Measurements from ENCODE around the gene CBR4.
"Not testable (repeated sequence)": the region's sequence is repeated elsewhere in the genome, so short reads cannot be mapped to it uniquely, and the experiment has no call there.

The CBR4 gene

DNA sequence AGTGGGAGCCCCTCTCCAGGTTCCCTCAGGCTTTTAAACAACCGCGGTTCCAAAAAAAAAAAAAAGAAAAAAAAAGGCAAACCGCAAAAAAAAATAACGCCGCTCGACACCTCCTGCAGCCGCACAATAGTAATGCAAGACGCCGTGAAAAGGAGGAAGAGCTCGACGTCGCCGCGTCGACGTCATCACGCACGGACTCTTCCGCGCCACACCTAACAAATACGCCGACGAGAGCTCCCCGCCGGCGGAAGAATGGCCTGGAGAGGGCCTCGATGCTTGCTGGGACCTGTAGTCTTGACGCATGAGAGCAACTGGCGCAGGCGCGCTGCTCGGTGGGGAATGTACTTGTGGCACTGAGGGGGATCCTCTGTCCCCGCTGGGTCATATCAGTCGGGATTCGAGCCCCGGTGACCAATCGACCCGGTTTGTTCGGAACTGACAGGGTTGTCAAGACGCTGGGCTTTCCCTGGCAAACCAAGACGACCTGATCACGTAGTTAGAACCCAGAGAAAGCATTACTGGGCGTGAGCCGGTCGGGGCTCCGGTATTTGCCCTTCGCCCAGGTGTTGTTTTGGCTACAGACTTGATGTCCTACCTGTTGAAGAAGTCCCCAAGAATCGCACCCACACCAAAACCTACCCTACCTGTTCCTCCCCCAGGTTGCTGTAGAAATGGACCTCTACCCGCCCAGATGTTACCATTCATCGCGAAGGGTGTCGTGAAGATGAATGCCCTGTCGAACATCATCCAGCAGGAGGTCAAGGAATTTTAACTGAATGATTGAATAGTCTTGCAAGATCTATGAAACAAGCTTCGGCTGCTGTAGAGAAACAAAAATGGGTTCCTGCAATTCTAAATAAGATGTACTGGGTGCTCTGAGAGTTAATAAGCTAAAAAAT lies at the start of gene CBR4:
TSS of gene CBR4 (minus strand) at position 131 of the 899 bp plus-strand sequence. CDS start 166 bp downstream, outside the sequence.
- peak; percentile 97 for DNase-seq

DNA sequence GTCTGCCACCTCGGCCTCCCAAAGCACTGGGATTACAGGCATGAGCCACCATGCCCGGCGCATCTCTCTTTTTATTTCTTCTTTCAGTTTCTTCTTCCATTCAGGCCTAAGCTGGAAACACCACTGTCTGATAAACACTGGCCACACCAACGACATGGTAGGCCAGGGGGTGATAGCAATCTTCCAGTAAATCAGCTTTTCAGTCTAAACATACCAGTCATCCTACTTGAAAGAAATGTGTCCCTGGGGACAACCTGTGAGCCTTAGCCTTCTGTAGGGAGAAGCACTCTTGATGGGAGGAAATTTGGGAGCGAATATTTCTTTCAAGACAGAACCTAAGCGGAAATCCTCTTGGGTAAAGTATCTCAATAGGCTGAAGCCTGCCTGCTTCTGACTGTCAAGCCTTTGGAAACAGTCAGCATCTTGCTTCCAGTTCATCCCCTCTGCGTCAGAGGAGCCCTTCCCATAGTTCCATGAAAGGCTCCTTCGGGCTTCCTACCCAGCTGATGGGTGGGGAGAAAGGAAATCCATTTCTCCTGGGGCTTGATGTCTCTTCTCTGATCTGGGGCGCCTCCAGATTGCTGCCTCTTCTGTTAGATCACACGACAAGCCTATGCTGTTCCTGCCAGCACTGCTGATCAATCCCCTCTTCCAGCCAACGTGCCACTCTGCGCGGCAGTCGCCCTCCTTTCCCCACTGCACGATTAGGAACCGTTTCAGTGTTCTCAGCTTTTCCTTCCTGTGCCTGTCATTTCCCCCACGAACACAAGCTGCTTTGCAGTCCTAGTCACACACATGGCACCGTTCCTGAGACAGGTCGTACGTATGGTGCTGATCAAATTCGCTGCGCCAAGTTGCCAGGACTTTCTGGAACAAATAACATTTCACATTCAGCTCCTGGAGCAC lies 49.5 kb upstream of the CBR4 start:
- DNase-seq, result no peak

DNA sequence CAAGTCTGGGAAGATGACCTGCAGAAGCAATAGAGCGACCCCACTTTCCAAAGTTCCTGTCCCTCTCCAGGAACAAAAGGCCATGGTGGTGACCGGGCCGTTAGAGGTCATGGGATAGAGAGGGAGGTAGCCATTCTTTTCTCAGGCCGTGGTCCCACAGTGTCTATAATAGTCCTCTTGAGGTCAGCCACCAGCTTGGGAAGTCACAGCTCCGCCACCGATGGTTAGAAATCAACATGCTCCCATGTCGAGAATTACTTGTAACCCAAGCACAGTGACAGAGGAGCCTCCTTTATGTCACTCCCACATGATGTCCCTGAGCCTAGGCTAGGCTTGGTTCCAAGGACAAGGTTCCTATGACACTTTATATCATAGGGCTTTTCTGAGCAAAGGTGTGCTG lies 48.3 kb upstream of the CBR4 start:
- no peak for DNase-seq

DNA sequence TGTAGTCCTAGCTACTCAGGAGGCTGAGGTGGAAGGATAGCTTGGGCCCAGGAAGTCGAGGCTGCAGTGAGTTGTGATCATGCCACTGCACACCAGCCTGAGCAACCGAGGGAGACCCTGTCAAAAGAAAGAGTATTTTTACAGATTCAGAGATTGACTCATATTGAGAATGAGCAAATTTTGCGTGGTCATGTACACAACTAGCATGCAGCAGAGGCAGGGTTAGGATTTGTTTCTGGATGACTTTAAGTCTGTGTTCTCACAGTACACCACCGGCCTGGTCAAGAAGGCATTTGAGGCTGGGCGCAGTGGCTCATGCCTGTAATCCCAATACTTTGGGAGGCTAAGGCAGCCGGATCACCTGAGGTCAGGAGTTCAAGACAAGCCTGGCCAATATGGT lies 44.8 kb upstream of the CBR4 start:
- DNase-seq, result no peak

DNA sequence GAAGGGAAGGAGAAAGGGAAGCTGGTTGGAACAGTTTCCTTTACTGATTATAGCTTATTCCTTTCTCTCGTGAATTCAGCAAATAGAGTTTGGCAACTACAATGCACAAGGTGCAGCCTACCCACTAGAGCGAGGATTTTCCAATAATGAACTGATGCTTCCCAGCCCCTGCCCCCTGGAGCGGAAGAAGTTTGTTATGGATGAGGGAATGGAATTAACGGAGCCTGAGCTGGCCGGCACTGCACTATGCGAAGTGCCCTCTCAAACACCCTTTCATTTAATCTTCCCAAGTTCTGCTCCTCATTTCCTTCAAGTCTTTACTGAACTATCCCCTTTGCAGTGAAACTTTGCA lies 42.5 kb upstream of the CBR4 start:
- DNase-seq, result no peak

DNA sequence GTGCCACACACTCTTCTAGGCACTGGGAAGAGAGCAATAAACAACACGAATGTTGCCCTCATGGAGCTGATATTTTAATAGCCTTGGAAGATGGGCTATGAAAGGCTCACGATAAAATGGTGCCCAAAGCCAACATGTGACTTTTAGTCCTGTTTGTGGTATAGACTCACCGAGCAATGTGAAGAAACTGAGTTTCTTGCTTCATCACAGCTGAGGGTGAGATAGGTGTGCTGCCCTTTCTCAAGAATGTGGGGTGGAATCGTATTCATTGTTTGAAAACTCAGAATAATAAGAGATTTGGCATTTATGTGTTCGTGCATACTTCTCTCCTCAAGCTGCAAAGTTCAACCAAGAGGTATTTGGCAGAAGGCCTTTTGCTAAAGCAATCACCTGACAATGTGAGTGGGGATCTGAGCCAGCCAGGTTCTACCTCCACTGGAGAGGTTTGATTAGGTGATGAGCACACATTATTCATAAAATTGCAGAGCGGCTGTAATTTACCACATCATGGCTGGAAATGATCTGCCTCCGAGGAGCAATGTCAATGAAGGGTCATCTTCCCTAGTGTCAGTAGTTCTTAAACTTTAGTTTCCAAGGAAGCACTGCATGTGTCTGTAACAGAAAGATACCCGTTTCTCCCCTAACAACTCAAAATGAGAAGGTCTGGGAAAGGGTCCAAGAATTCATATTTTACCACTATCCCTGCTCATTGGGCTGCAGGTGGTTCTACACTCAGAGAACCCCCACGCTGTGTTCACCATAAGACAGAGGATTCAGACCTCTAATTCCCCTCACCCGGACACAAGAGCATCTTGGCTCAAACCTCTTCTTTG lies 41.9 kb upstream of the CBR4 start:
- DNase-seq, result no peak

DNA sequence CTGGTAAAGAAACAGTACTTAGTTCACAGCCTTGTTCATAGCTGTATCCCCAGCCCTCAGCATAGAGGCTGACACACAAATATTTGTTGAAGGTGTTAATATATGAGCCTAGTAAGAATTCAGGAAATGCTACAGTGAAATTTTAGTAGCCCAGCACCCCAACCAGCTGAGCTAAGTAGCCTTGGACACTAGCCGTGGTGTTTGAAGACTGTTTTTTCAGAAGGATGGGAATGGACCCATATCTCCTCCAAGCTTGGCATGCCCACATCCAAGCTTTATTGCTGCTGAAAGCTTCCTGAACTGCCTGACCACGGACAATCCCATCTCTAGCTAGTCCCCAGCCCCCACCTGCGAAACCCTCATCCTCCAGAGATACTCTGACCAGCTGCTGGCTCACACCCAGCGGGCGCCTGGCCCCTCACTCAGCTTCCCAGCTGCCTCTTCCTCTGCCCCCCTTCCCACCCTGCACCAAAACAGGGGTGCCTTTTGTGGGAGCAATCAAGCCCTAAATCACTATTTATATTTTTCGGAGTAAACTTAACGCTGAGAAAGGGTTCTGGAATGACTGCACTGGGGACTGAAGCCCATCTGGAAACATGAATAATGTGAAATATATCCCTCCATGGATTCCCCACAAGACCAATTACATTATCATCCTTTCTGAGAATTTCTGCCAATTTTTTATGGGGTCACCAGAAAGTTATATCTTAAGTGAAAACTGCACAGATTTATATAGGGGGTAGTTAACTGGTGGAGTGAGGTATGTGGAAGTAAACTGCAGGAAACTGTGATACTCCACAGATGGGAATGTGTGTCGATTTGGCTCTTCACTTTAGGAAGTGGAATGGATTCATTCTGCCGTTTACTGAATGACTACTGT lies 41.1 kb upstream of the CBR4 start:
- no peak for DNase-seq

DNA sequence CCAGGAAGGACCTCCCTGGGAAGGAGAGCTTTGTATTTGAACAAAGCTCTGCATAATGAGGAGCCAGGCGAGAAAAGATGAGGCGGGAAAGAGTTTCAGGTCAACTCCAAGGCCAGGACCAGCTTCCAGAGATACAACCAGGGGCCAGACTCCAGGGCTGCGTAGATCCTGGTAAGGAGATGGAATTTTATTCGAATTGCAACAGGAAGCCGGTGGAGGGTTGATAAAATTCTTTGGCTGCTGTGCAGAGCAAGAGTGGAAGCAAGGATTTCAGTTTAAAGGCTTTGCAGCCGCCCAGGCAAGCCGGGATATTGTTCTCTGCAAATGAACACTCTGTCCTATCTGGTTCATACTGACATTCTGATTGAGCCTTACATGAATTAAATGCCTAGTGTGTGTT lies 40.2 kb upstream of the CBR4 start:
- no peak for DNase-seq

DNA sequence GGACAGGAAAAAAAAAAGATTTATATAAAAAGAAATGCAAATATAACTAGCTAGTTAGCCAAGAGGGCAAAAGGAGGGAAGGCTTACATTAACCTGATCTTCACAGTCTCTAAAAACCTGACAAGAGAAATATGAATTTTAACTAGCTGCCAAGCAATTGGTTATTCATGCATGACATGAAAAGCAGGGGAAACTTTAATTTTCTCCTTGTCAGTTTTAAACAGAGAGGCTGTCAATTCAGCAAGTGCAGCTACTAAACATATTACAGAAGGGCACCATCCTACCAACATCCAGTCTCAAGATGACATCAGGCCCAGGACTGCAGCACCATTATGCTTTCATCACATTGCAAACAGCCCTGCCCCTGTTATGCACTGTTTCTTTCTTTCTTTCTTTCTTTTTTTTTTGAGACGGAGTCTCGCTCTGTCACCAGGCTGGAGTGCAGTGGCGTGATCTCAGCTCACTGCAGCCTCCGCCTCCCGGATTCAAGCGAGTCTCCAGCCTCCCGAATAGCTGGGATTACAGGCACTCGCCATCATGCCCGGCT lies 38.9 kb upstream of the CBR4 start:
- no peak for DNase-seq

DNA sequence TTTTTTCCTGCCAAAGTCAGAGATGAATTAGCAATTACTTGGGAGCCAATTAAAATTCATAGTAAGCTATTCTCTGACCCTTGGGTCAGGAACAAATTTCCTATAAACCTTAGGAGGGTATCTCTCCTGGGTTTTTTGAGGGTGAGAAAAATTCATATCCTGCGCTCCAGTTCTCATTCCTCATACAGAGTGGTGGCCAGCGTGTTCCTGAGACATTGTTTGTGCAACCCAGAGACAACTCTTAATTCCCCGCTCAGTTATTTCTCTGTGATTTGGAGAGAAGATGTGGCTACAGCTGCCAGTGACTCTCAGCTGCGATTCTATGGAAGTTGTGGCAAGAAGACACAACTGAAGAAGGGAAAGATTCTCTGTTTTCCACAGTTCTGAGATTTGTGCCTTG lies 37.9 kb upstream of the CBR4 start:
- DNase-seq, result no peak

DNA sequence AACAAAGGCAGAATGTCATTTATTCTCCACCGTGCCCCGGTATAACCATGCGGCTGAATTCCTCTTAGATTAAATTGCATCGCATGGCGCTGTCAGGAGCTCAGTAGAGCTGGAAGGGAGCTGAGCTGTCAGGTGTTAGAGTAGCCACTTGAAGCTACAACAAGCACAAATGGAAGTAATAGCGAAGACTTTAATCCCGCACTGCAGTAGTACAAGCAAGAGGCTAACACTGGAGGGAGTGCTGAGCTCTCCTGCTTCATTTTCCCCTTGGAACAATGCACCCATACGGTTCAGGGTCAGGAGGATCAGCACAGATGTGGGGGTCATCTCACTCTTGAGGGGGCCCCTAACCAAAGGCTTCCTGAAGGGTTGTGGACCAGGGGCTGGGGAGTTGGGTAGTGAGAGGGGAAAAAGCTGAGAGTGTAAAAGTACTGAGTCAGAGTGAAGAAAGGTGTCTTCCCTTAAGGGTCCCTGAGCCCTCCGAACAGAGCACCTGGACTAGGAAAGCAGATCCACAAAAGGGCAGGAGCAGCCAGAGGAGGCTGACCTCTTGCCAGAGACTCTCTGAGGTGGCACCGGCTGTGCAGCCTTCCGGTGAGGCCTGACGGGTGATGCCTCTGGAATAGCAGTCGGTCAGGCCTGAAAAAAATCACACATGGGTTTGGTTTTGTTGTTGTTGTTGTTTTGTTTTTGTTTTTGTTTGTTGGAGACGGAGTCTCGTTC lies 36.0 kb upstream of the CBR4 start:
- no peak for DNase-seq

DNA sequence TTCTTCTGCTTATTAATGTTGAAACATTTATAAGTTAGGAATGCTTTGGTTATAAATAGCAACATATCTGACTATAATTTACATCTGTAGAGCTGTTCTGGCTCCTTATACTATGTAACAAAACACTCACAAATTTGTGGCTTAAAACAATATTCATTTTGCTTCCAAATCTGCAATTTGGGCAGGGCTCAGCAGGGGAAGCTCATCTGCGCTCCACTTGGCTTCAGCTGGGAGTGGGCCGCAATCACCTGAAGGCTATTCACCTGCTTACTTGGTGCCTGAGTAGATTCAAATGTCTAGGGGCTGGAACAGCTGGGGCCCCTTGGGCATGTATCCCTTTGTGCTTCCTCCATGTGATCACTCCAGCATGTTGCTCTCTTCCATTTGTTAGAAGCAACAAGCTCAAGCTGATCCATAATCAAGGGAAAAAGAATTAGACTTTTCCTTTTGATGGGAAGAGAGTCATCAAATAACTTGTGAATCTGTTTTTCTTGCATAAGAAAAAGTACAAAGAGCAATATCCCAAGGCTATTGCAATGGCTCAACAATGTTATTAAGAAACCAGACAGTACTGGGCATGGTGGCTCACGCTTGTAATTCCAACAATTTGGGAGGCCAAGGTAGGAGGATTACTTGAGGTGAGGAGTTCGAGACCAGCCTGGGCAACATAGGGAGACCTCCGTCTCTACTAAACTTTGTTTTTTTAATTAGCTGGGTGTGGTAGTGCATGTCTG lies 34.8 kb upstream of the CBR4 start:
- DNase-seq, result no peak

DNA sequence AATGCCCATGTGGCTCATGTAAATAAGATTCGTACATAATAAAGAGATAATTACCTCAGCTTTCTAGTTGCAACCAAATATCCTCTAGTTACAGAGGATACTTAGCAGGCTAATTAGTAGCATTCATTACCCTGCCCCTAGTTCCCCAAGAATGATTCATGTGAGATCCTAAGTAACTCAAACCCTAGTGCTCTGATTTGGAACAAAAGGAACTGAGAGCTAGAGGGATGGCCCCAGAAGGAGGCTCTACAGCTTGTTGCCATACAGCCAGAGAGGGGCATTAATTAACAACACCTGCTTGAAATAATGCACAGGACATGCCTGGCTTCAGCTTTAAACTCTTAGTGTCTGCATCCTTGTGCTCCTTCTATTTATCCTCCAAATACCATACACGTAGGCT lies 32.6 kb upstream of the CBR4 start:
- DNase-seq, result no peak

DNA sequence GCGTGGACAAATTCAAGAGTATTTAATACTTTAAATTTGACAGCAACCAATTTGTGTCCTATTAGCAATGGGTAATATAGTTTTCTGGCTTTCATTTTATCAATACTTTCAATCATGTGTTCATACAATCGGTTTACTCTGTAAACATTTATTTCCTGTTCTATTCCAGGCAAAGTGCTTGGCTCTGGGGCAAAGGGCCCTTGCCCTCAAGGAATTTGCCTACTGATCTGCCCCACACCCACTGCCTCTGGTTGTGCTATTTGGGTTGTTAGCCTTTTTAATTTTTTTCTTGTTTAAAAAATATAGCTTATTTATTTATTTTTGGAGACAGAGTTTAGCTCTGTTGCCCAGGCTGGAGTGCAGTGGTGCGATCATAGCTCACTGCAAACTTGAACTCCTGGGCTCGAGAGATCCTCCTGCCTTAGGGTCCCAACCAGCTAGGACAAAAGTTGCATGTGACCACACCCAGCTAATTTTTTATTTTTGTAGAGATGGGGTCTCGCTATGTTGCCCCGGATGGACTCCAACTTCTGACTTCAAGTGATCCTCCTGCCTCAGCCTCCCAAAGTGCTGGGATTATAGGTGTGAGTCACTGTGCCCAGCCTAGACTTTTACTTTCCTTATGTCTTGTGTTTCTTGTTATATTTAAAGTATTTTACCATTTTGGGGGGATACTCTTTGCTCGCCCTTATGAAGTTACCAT lies 30.7 kb upstream of the CBR4 start:
- no peak for DNase-seq

DNA sequence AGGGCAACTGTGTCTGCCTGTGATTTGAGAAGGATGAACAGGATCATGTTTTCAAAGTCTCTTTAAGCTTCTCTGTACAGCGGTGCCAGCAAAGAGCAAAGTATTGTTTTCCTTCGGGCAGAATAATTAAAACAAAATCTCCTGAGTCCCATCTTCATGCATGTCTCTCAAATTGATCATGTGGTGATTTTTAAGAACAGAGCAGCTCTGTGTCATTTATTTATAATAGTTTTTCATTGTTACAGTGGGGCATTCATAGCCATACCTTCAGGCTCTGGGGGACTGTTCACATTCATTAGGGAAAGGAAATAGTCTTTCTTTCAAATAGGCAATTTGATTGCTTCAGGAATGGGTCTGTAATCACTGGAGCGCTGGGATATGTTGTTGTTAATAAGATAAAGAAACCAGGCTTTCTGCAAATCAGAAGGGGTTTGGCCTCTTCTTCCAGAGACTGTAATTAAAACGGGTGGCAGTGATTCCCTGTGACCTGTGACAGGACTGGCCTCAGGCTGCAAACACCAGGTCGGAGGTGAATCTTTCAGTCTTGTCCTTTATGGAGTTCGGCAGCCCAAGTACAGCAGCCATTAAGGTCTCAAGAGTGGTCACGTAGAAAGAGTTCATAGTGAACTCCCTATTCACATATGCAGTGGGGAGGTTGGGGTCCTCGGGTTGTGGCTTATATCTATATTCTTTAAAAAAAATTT lies 29.3 kb upstream of the CBR4 start:
- DNase-seq, result no peak

DNA sequence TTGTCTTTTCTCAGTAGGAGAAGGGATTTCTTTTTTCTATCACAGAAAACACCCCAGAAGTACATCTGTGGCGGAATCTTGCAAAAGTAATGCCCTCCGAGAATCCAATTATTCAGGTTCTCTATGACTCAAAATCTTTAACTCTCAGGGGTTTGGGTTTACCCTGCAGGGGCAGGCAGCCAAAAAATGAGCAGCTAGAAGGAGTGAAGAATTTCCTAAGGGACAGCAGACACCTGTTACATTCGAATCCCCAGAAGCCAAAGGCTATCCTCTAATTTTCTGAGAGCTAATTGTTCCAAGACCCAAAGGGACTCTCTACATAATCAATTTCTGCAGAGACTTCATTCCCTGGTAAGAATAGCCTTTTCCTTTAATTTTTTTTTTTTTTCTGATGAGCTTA lies 27.5 kb upstream of the CBR4 start:
- DNase-seq, result no peak

DNA sequence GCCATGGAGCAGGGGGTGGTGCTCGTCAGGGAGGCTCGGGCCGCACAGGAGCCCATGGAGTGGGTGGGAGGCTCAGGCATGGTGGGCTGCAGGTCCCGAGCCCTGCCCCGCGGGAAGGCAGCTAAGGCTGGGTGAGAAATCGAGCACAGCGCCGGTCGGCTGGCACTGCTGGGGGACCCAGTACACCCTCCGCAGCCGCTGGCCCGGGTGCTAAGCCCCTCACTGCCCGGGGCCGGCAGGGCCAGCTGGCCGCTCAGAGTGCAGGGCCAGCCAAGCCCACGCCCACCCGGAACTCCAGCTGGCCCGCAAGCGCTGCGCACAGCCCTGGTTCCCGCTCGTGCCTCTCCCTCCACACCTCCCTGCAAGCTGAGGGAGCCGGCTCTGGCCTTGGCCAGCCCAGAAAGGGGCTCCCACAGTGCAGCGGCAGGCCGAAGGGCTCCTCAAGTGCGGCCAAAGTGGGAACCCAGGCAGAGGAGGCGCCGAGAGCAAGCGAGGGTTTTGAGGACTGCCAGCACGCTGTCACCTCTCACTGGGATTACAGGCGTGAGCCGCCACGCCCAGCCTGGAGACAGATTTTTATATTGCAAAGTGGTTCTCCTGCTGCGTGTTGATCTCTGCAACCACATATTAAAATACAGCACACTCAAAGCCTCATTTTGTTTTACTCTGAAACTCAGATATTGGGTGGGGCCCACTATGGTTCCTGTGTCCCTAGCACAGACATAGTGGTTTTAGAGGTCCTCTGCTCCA lies 26.0 kb upstream of the CBR4 start:
- not testable (repeated sequence) for DNase-seq

DNA sequence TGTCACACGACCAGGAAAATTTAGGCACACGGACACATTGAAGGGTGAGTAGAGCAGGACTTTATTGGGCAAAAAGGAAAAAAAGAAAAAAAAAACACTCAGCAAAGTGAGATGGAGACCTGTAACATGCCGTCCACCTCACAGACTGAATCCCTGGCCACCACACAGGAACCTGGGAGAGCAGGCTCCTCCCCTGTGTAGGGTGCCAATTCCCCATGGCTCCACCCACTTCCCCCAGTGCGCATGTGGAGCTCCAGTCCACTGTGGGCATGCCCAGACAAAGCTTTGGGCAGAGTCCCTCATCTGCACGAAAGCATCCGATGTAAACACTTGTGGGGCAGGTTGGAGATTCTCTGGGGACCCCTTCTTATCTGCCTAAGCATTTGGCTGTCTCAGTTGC lies 23.6 kb upstream of the CBR4 start:
- no peak for DNase-seq
